Measurements from ENCODE around the gene CTSC. TPM values are rescaled to one million over a fixed set of nuclear protein-coding genes. Genes with fewer than 3 reads are reported as not detected.

The CTSC gene
- total RNA-seq, 1 experiment from 2014 or later, result 359 TPM

- Histone ChIP-seq H4K20me1 (ENCODE audit: control insufficient read depth, insufficient read depth, insufficient read length) (no peaks in the 10 kb centered on the region), H3K23me2 (ENCODE audit: insufficient read length, low read depth, low read length, poor library complexity, severe bottlenecking) (no peaks in the 10 kb centered on the region), H3K9ac (ENCODE audit: extremely low read depth, insufficient read length, low read length) (no peak overlapping the region), H3K4me2 (ENCODE audit: insufficient read depth, insufficient read length, low read length) (no peak overlapping the region), H3K14ac (ENCODE audit: insufficient read depth, low read length) (no peak overlapping the region), H3K27ac (ENCODE audit: insufficient read length, low read depth, low read length) (no peak overlapping the region), H4K91ac (ENCODE audit: insufficient read length, low read depth, low read length) (no peak overlapping the region), H3K56ac (ENCODE audit: insufficient read length, low read depth, low read length) (no peak overlapping the region), H3K9me3 (ENCODE audit: control insufficient read depth, low read depth, low read length) (no peaks in the 10 kb centered on the region), H3K4ac (ENCODE audit: low read depth, low read length) (no peak overlapping the region), H2BK120ac (ENCODE audit: low read depth, low read length, poor library complexity, severe bottlenecking) (no peak overlapping the region), H3K79me1 (ENCODE audit: insufficient read depth, low read depth, low read length, poor library complexity, severe bottlenecking) (peaks cover 2% of the 10 kb centered on the region), H2BK12ac (ENCODE audit: insufficient read length, low read depth, low read length) (no peak overlapping the region), H3K4me1 (ENCODE audit: insufficient read depth, low read length) (no peaks in the 10 kb centered on the region), H3K27me3 (ENCODE audit: insufficient read depth, low read length) (no peaks in the 10 kb centered on the region), H3T11ph (ENCODE audit: low read length) (no peak overlapping the region), H3K23ac (ENCODE audit: insufficient read length, low read depth, low read length) (no peak overlapping the region), H2AFZ (ENCODE audit: low read length) (no peak overlapping the region), H3K18ac (ENCODE audit: insufficient read length, low read depth, low read length) (no peak overlapping the region), H2BK5ac (ENCODE audit: insufficient read length, low read length) (no peak overlapping the region), H4K5ac (ENCODE audit: insufficient read length, low read depth, low read length) (no peak overlapping the region), H3K79me2 (ENCODE audit: insufficient read depth, low read length) (no peaks in the 10 kb centered on the region), H2BK20ac (ENCODE audit: low read depth, low read length, poor library complexity, severe bottlenecking) (no peak overlapping the region), H4K8ac (replicated peaks; ENCODE audit: insufficient read length, low read depth, low read length) (no peak overlapping the region), H2AK5ac (ENCODE audit: insufficient read length, low read length) (no peak overlapping the region), H2BK15ac (ENCODE audit: low read depth, low read length) (no peak overlapping the region)
- DNase-seq, result no peak
- WGBS (ENCODE audit: extremely low coverage, insufficient read length, low lambda C conversion rate), result no CpG with 5 or more reads among the region's 3 CpGs
- Mint-ChIP-seq H3K4me1 (peaks cover 23 to 25% of the 10 kb centered on the region in 2 experiments), H3K4me3 (no peak overlapping the region; a peak in 1 of 5 replicates), H3K27ac (peak overlapping the region in 2 of 3 experiments; percentile 39 to 51; a peak in 1 of 7 replicates), H3K36me3 (ENCODE audit: insufficient read depth in 1 of 3, low read depth in 3 of 3) (peaks cover 52 to 93% (median 90%) of the 10 kb centered on the region in 3 experiments), H3K27me3 (ENCODE audit: low read depth) (no peaks in the 10 kb centered on the region), H3K9me3 (no peaks in the 10 kb centered on the region)
- no peak for TF ChIP-seq CTCF (conservative IDR thresholded peaks at IDR 0.05)
Observed at GRCh38 chr11:88293931-88294330, 43.6 kb downstream of the CTSC start.
